Large intestine (tissue), 12 donors: ENCODE results near the gene ENO1. TPM values are rescaled to one million over a fixed set of nuclear protein-coding genes. Genes with fewer than 3 reads are reported as not detected.
"Not testable (repeated sequence)": the region's sequence is repeated elsewhere in the genome, so short reads cannot be mapped to it uniquely, and the experiment has no call there.

Source experiments
- DNase-seq, 2 donors: peaks; one replicate each; pipeline versions ENCODE4 v3.0.0 to v3.0.0-alpha.2; 2013
- H3K27ac ChIP-seq: one replicate; pipeline ENCODE4 v1.5.1; 2013; ENCODE audit warnings: low read length
- H3K27me3 ChIP-seq: 2 replicates; pipeline ENCODE4 v1.6.1; 2013; ENCODE audit warnings: low read length; ENCODE audit not compliant: control insufficient read depth, insufficient read depth
- H3K36me3 ChIP-seq: 2 replicates; pipeline ENCODE4 v1.6.1; 2013; ENCODE audit warnings: low read length; ENCODE audit not compliant: control insufficient read depth, insufficient read depth
- H3K4me1 ChIP-seq: one replicate; pipeline ENCODE4 v1.6.1; 2013; ENCODE audit warnings: low read length; ENCODE audit not compliant: control insufficient read depth, insufficient read depth
- H3K4me3 ChIP-seq: one replicate; pipeline ENCODE4 v1.5.1; 2013; ENCODE audit warnings: low read length
- H3K9me3 ChIP-seq: one replicate; pipeline ENCODE4 v1.6.1; 2013; ENCODE audit warnings: mild to moderate bottlenecking, low read depth, low read length, moderate library complexity; ENCODE audit not compliant: control insufficient read depth
- WGBS: methylation state at CpG from one replicate; pipeline ENCODE4 v1.1.5; 2013; ENCODE audit warnings: low lambda C conversion rate; ENCODE audit not compliant: insufficient coverage; 5-methylcytosine and 5-hydroxymethylcytosine counted together
- long read RNA-seq, 11 donors: transcript quantifications; one replicate each; lab custom pipeline, GENCODE V29; 2026
- polyA plus RNA-seq: library from polyadenylated mRNA; unstranded; fragments of 120-200 nt; gene quantifications from one replicate; pipeline ENCODE4 v1.2.1, GENCODE V29; 2013

The ENO1 gene
- polyA plus RNA-seq, result 728 TPM
- long read RNA-seq, donor 1, transcript ENO1-201 (12 exons, 1,781 nt), result major isoform, 110 of 224 reads
- long read RNA-seq, donor 1, partial matches to known transcripts, result 113 of 224 reads
- long read RNA-seq, donor 1, other reads (novel, unspliced or antisense), result 0 of 224 reads
- long read RNA-seq, donor 2, transcript ENO1-203 (9 exons, 2,548 nt), result minor isoform, 6 of 578 reads
- long read RNA-seq, donor 2, transcript ENO1-201 (12 exons, 1,781 nt), result major isoform, 244 of 578 reads
- long read RNA-seq, donor 2, partial matches to known transcripts, result 311 of 578 reads
- long read RNA-seq, donor 2, other reads (novel, unspliced or antisense), result 12 of 578 reads
- long read RNA-seq, donor 3, result 0 reads
- long read RNA-seq, donor 4, transcript ENO1-201 (12 exons, 1,781 nt), result major isoform, 16 of 29 reads
- long read RNA-seq, donor 4, partial matches to known transcripts, result 13 of 29 reads
- long read RNA-seq, donor 4, other reads (novel, unspliced or antisense), result 0 of 29 reads
- long read RNA-seq, donor 5, transcript ENO1-201 (12 exons, 1,781 nt), result major isoform, 84 of 136 reads
- long read RNA-seq, donor 5, partial matches to known transcripts, result 48 of 136 reads
- long read RNA-seq, donor 5, other reads (novel, unspliced or antisense), result 0 of 136 reads
- long read RNA-seq, donor 6, transcript ENO1-203 (9 exons, 2,548 nt), result minor isoform, 7 of 474 reads
- long read RNA-seq, donor 6, transcript ENO1-206 (3 exons, 1,247 nt), result minor isoform, 7 of 474 reads
- long read RNA-seq, donor 6, transcript ENO1-201 (12 exons, 1,781 nt), result major isoform, 199 of 474 reads
- long read RNA-seq, donor 6, partial matches to known transcripts, result 250 of 474 reads
- long read RNA-seq, donor 6, other reads (novel, unspliced or antisense), result 11 of 474 reads
- long read RNA-seq, donor 7, transcript ENO1-201 (12 exons, 1,781 nt), result major isoform, 68 of 110 reads
- long read RNA-seq, donor 7, partial matches to known transcripts, result 37 of 110 reads
- long read RNA-seq, donor 7, other reads (novel, unspliced or antisense), result 0 of 110 reads
- long read RNA-seq, donor 8, transcript ENO1-201 (12 exons, 1,781 nt), result major isoform, 286 of 617 reads
- long read RNA-seq, donor 8, transcript ENO1-206 (3 exons, 1,247 nt), result minor isoform, 6 of 617 reads
- long read RNA-seq, donor 8, partial matches to known transcripts, result 294 of 617 reads
- long read RNA-seq, donor 8, other reads (novel, unspliced or antisense), result 25 of 617 reads
- long read RNA-seq, donor 9, transcript ENO1-201 (12 exons, 1,781 nt), result major isoform, 212 of 507 reads
- long read RNA-seq, donor 9, transcript ENO1-206 (3 exons, 1,247 nt), result minor isoform, 9 of 507 reads
- long read RNA-seq, donor 9, partial matches to known transcripts, result 268 of 507 reads
- long read RNA-seq, donor 9, other reads (novel, unspliced or antisense), result 16 of 507 reads
- long read RNA-seq, donor 10, transcript ENO1-201 (12 exons, 1,781 nt), result major isoform, 217 of 419 reads
- long read RNA-seq, donor 10, transcript ENO1-206 (3 exons, 1,247 nt), result minor isoform, 5 of 419 reads
- long read RNA-seq, donor 10, partial matches to known transcripts, result 167 of 419 reads
- long read RNA-seq, donor 10, other reads (novel, unspliced or antisense), result 24 of 419 reads
- long read RNA-seq, donor 11, transcript ENO1-206 (3 exons, 1,247 nt), result minor isoform, 7 of 237 reads
- long read RNA-seq, donor 11, transcript ENO1-201 (12 exons, 1,781 nt), result major isoform, 147 of 237 reads
- long read RNA-seq, donor 11, partial matches to known transcripts, result 73 of 237 reads
- long read RNA-seq, donor 11, other reads (novel, unspliced or antisense), result 6 of 237 reads

DNA sequence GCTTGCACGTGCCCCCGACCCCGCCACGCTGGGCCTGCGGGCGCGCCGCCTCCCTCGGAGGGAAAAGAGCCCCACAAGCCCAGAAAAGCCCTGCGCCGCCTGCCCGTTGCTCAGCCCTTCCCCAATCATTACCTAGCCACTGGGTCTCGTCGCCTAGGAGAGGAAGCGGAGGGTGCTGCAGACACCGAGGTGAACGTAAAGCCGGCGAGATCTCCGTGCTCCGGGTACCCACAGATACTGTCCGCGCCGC, at the start of gene ENO1:
ENO1 (minus strand) TSS at position 239 of the 250 bp plus-strand sequence. CDS start 3,778 bp downstream, outside the sequence.
- Histone ChIP-seq H3K27ac (peak within 1 kb of the TSS; percentile 98), H3K4me1 (peaks cover 49% of the 10 kb centered on the region), H3K27me3 (no peaks in the 10 kb centered on the region), H3K36me3 (peaks cover 25% of the 10 kb centered on the region), H3K9me3 (peaks cover 5% of the 10 kb centered on the region), H3K4me3 (peak within 1 kb of the TSS; percentile 67)
- DNase-seq, result no peak
- no CpG with 5 or more reads among the region's 24 CpGs for WGBS

DNA sequence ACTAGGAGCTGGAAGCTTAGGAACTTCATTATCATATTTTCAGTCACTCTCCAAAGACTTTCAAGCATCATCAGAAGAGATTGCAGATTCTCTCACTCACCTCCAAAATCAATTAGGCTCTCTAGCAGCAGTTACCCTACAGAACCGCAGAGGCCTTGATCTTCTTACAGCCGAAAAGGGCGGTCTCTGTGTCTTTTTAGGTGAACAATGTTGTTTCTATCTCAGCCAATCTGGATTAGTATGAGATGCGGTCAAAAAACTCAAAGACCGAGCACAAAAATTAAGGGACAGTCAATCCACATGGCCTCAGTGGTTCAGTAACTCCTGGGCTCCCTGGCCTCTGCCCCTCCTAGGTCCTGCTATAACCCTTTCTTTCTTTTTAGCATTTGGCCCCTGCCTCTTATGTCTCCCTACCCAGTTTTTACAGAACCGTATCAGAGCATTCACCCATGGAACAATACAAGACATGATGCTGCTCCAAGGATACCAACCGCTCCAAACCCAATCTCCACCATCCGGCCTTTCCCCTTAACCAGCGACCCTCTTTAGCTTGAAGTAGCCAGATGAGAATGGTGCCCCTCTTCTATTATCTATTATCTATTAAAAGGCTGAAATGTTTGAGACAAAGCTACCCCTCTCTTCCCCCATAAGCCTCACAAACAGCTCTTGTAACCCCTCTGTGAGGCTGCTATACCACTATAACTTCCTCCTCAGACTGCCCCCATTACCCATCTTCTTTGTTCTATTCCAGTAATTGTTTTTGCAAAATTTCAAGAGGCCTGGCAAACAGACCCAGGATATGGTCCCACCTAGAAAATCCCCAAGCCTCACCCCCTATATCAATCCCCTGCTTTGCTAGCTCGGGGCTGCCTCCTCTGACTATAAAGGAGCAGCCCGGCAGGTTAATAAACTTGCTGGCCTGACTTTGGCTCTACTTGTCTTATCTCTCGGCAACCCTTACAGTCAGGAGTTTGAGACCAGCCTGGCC, 48.5 kb upstream of the ENO1 start:
- Histone ChIP-seq H3K4me3 (no peak overlapping the region), H3K4me1 (no peaks in the 10 kb centered on the region), H3K27me3 (peaks cover 6% of the 10 kb centered on the region), H3K36me3 (no peaks in the 10 kb centered on the region), H3K9me3 (no peaks in the 10 kb centered on the region), H3K27ac (no peak overlapping the region)
- WGBS, result 100% methylated on average over 2 of the region's 12 CpGs
- no peak for DNase-seq

DNA sequence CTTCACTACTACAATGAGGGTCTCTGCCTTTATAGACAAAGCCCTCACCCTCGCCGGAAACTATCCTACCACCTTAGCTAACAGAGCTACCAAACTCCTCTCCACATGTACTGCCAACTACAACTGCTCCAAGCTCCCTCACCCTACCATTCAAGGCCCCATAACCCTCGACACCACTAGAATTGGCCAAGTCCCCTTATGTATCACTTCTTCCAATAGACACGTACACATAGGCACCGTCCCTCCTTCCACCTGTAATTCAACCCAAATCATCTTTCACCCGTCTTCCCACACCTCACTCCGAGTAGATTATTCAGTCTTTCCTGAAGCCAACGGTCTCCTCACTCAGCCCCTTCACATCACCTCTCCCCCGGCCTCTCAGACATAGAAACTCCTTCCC, 47.5 kb upstream of the ENO1 start:
- no peak overlapping the region for H3K4me3 ChIP-seq

DNA sequence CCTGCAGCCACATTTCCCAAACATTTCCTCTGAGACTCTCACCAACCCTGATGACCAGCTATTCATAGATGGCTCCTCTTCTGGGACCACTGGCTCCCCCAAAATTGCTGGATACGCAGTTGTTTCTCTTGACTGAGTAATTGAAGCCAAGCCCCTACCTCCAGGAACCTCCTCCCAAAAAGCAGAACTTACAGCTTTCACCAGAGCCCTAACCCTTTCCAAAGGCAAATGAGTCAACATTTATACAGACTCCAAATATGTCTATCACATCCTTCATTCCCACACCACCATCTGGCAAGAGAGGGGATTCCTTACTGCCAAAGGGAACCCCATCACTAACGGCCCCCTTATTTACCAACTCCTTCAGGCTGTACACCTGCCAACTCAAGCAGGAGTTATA, 46.9 kb upstream of the ENO1 start:
- no peak for DNase-seq
- no peak overlapping the region for H3K27ac ChIP-seq
- H3K4me1 ChIP-seq, result no peaks in the 10 kb centered on the region
- WGBS, result no CpG with 5 or more reads among the region's 2 CpGs
- H3K36me3 ChIP-seq, result no peaks in the 10 kb centered on the region
- peaks cover 6% of the 10 kb centered on the region for H3K27me3 ChIP-seq
- no peak overlapping the region for H3K4me3 ChIP-seq
- no peaks in the 10 kb centered on the region for H3K9me3 ChIP-seq

More for the DNA sequence above, 47.5 kb upstream of the ENO1 start:
- no peaks in the 10 kb centered on the region for H3K9me3 ChIP-seq
- no peaks in the 10 kb centered on the region for H3K4me1 ChIP-seq
- no peaks in the 10 kb centered on the region for H3K36me3 ChIP-seq
- peaks cover 6% of the 10 kb centered on the region for H3K27me3 ChIP-seq
- no peak overlapping the region for H3K27ac ChIP-seq
- no peak for DNase-seq
- 86% methylated on average over 6 of the region's 9 CpGs for WGBS

GRCh38 chr1:8922962-8923361, 44.5 kb upstream of the ENO1 start:
- H3K27me3 ChIP-seq, result peaks cover 6% of the 10 kb centered on the region
- no peaks in the 10 kb centered on the region for H3K9me3 ChIP-seq
- DNase-seq, result no peak
- WGBS, result no CpG with 5 or more reads among the region's 9 CpGs
- H3K4me1 ChIP-seq, result no peaks in the 10 kb centered on the region
- H3K27ac ChIP-seq, result no peak overlapping the region
- no peak overlapping the region for H3K4me3 ChIP-seq
- H3K36me3 ChIP-seq, result no peaks in the 10 kb centered on the region

GRCh38 chr1:8917536-8917935, 39.0 kb upstream of the ENO1 start:
- not testable (repeated sequence) for H3K27ac ChIP-seq, H3K36me3 ChIP-seq, H3K27me3 ChIP-seq, DNase-seq, H3K4me3 ChIP-seq, H3K9me3 ChIP-seq, H3K4me1 ChIP-seq
- 100% methylated on average over 1 of the region's 10 CpGs for WGBS

GRCh38 chr1:8915446-8915845, 37.0 kb upstream of the ENO1 start:
- DNase-seq, result no peak
- Histone ChIP-seq H3K4me1 (no peaks in the 10 kb centered on the region), H3K36me3 (no peaks in the 10 kb centered on the region), H3K27me3 (no peaks in the 10 kb centered on the region), H3K27ac (no peak overlapping the region), H3K4me3 (no peak overlapping the region), H3K9me3 (peaks cover 3% of the 10 kb centered on the region)
- no CpG with 5 or more reads among the region's 3 CpGs for WGBS

- no peak for DNase-seq
- no CpG with 5 or more reads among the region's 7 CpGs for WGBS
- H3K36me3 ChIP-seq, result no peaks in the 10 kb centered on the region
Measured at GRCh38 chr1:8914466-8914865, 36.0 kb upstream of the ENO1 start.

DNA sequence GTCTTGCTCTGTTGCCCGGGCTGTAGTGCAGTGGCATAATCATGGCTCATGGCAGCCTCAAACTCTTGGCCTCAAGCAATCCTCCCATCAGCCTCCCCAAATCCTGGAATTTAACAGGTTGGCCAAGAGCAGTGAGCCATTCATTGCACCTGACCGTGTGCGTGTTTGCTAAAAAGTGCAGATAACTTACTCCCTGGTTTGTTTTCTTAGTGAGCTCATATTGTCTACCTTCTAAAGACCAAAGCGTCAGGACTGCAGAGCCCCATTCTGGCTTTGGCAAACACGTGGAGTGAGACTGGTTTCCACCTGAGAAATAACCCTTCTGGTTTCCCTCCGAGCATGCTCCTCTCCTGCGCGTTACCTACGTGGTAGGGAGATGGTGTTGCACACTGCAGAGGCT, 35.0 kb upstream of the ENO1 start:
- Histone ChIP-seq H3K9me3 (peaks cover 6% of the 10 kb centered on the region), H3K36me3 (no peaks in the 10 kb centered on the region), H3K4me3 (no peak overlapping the region), H3K27ac (no peak overlapping the region), H3K27me3 (no peaks in the 10 kb centered on the region), H3K4me1 (no peaks in the 10 kb centered on the region)
- WGBS, result no CpG with 5 or more reads among the region's 9 CpGs
- no peak for DNase-seq

More at GRCh38 chr1:8914466-8914865, 36.0 kb upstream of the ENO1 start:
- Histone ChIP-seq H3K27ac (no peak overlapping the region), H3K4me1 (no peaks in the 10 kb centered on the region), H3K4me3 (no peak overlapping the region), H3K27me3 (no peaks in the 10 kb centered on the region), H3K9me3 (peaks cover 6% of the 10 kb centered on the region)
